Lung (tissue), 12 donors: ENCODE measurements around the gene CARD9. TPM values are rescaled to one million over a fixed set of nuclear protein-coding genes. Genes with fewer than 3 reads are reported as not detected.

Experiments used
- ATAC-seq: fragments of 200-7000 bp; cut with Tn5 transposase; one replicate; pipeline ENCODE4 v1.9.1; 2020; ENCODE audit warnings: moderate number of reproducible peaks; ENCODE audit not compliant: insufficient read depth, low FRiP score
- DNase-seq, 3 donors: peaks; one replicate each; pipeline ENCODE4 v3.0.0-alpha.2; 2013 to 2017
- H3K27ac ChIP-seq, 2 donors: one replicate each; pipeline ENCODE4 v1.5.1; 2013; ENCODE audit warnings: mild to moderate bottlenecking in 2 of 2, moderate library complexity in 2 of 2, control low read depth in 1 of 2, inconsistent platforms in 1 of 2, low read depth in 1 of 2, low read length in 1 of 2
- H3K27me3 ChIP-seq, 3 donors: one replicate each; pipeline ENCODE4 v1.5.1; 2013; ENCODE audit warnings: low read length in 2 of 3; ENCODE audit not compliant: control insufficient read depth in 3 of 3, insufficient read depth in 3 of 3
- H3K36me3 ChIP-seq, 4 donors: one replicate each; pipeline ENCODE4 v1.5.1; 2013; ENCODE audit warnings: low read length in 4 of 4, mild to moderate bottlenecking in 1 of 4, moderate library complexity in 1 of 4; ENCODE audit not compliant: control insufficient read depth in 4 of 4, insufficient read depth in 4 of 4
- H3K4me1 ChIP-seq, 5 donors: one replicate each; pipeline ENCODE4 v1.5.1; 2013; ENCODE audit warnings: low read length in 5 of 5, mild to moderate bottlenecking in 2 of 5, moderate library complexity in 1 of 5; ENCODE audit not compliant: control insufficient read depth in 5 of 5, insufficient read depth in 5 of 5
- H3K4me3 ChIP-seq: one replicate; pipeline ENCODE4 v1.5.1; 2013; ENCODE audit warnings: mild to moderate bottlenecking, control low read depth, moderate library complexity
- H3K9ac ChIP-seq, 2 donors: one replicate each; pipeline ENCODE4 v1.5.1; 2013; ENCODE audit warnings: low read length in 2 of 2, control low read depth in 1 of 2; ENCODE audit not compliant: insufficient read depth in 1 of 2
- H3K9me3 ChIP-seq, 4 donors: one replicate each; pipeline ENCODE4 v1.5.1; 2013; ENCODE audit warnings: low read length in 3 of 4, mild to moderate bottlenecking in 1 of 4, moderate library complexity in 1 of 4; ENCODE audit not compliant: control insufficient read depth in 4 of 4, insufficient read depth in 3 of 4
- WGBS, 2 donors: extraction: QIAGEN DNeasy Blood & Tissue Kit; methylation state at CpG; one replicate each; pipeline ENCODE4 v1.1.7; 2013; 5-methylcytosine and 5-hydroxymethylcytosine counted together
- polyA plus RNA-seq, 2 donors: library from polyadenylated mRNA; stranded (reverse); fragments of 200-250 nt; gene quantifications; one replicate each; pipeline ENCODE4 v1.2.1, GENCODE V29; 2013
- total RNA-seq, 2 donors: library from RNA; depleted of rRNA in 1 of 2; stranded (reverse); fragments of >200 nt in 1 of 2; gene quantifications; one replicate each; pipeline ENCODE4 v1.2.1, GENCODE V29; 2014 to 2021
- TF ChIP-seq, protein P1 (sequence below): IDR thresholded peaks from 2 replicates; pipeline ENCODE4 v1.5.1; 2012; ENCODE audit warnings: mild to moderate bottlenecking; ENCODE audit errors: control extremely low read depth, extremely low read depth
- donor health status: control.
- donor health status: control.
- donor health status: Bipolar disorder and iron deficiency.
- donor health status: healthy.
- donor health status: DM: yes; HTN: yes; CAD: no.

The CARD9 gene
- total and polyA plus RNA-seq, 4 donors = 3.8 to 16.0 (median 11.5) TPM

DNA sequence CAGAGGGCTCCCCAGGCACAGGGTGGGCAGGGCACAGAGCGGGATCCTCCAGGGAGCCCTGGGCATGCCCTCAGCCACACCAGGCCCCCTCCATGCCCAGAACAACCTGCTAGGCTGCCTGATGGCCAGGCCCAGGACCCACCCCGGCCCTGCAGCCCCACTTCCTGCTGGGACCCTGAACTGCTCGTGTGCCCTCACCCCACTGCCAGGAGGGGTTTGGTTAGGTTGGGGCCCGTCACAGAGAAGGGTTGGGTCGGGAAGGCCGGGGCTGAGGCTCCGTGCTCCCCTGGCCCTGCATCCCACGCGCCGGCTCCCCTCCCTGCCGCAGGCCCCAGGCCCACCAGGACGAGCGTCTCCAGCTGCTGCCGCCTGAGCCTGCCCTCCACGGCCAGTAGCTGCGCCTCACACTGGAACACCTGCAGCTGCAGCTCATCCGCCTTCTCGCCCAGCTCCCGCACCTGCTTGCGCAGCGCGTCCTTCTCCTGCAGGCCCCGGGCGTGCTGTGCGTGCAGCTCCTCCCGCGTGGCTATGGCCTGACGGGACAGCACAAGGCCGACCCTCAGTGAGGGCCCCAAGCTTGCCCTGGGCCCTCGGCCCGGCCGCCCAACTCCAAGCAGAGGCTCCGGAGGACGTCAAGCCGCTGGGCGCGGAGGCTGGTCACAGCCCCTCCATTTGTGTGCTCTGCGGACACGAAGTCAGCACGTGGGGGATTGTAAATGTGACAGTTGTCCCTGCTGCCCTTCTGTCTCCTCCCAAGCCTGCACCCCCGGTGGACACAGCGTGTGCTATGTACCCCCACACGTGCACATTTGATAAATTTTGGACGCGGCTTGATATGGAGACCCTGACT lies 5.9 kb downstream of the CARD9 start:
- no peak overlapping the region for H3K9ac ChIP-seq
- TF ChIP-seq, protein P1, sequence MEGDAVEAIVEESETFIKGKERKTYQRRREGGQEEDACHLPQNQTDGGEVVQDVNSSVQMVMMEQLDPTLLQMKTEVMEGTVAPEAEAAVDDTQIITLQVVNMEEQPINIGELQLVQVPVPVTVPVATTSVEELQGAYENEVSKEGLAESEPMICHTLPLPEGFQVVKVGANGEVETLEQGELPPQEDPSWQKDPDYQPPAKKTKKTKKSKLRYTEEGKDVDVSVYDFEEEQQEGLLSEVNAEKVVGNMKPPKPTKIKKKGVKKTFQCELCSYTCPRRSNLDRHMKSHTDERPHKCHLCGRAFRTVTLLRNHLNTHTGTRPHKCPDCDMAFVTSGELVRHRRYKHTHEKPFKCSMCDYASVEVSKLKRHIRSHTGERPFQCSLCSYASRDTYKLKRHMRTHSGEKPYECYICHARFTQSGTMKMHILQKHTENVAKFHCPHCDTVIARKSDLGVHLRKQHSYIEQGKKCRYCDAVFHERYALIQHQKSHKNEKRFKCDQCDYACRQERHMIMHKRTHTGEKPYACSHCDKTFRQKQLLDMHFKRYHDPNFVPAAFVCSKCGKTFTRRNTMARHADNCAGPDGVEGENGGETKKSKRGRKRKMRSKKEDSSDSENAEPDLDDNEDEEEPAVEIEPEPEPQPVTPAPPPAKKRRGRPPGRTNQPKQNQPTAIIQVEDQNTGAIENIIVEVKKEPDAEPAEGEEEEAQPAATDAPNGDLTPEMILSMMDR = no peak
- no peak overlapping the region for H3K27ac ChIP-seq
- WGBS, 2 donors = 87 to 89% methylated on average over 44 to 45 of the region's 45 CpGs
- no peaks in the 10 kb centered on the region for H3K27me3 ChIP-seq
- ATAC-seq (no peak), DNase-seq (no peak)
- no peak overlapping the region for H3K4me3 ChIP-seq
- H3K4me1 ChIP-seq = peaks cover 0 to 14% (median 10%) of the 10 kb centered on the region in 5 donors
- no peaks in the 10 kb centered on the region for H3K9me3 ChIP-seq
- H3K36me3 ChIP-seq = no peaks in the 10 kb centered on the region

DNA sequence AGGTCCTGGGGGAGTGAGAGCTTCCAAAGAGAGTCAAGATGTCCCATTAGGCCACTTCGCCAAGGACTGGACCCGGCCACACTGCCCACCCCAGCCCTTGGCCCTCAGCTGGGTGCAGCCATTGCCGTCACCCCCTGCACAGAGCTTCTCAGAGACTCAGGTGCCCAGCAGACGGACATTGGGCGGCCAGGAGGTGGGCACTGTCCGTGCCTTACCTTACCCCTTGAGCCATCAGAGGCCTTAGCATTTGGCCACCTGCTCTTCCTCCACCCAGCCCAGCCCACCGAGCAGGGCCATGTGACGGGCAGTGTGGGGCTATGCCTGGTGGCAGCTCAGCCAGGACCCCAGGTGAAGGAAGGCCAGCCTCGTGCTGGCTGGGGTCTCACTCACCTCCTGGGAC lies 6.6 kb downstream of the CARD9 start:
- no peak for DNase-seq
- H3K4me3 ChIP-seq = no peak overlapping the region
- no peak overlapping the region for H3K9ac ChIP-seq
- TF ChIP-seq, protein P1 = no peak
- H3K36me3 ChIP-seq = no peaks in the 10 kb centered on the region
- no peak overlapping the region for H3K27ac ChIP-seq
- H3K9me3 ChIP-seq = no peaks in the 10 kb centered on the region
- H3K4me1 ChIP-seq = peaks cover 0 to 9% (median 4%) of the 10 kb centered on the region in 5 donors
- no peaks in the 10 kb centered on the region for H3K27me3 ChIP-seq
- no peak for ATAC-seq
- 91 to 94% methylated on average over 9 of the region's 9 CpGs for WGBS, 2 donors

DNA sequence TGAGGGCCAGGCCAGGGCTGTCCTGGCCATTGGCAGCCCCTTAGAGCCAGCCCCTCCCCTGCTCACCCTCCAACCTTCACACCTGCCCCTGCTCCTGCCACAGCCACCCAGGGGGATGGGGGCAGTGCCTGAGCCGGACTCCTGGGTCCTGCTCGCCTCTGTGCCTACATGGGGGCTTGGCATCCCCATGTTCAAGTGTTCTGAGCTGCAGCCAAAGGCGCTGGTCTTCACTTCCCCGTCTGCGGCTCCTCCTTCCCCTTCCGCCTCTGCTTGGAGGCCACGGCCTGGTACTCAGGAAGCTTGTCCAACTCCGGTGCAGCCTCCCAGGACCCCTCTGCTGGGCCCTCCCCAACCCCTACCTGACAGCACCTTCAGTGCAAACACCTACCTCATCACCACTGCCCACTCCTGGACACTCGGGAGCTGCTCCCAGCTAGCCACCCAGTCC lies 7.7 kb downstream of the CARD9 start:
- H3K27ac ChIP-seq = no peak overlapping the region

More for the DNA sequence above, 7.7 kb downstream of the CARD9 start:
- WGBS, 2 donors = 36 to 55% methylated on average over 8 to 9 of the region's 9 CpGs
- Histone ChIP-seq H3K9me3 (no peaks in the 10 kb centered on the region), H3K27me3 (no peaks in the 10 kb centered on the region), H3K4me3 (no peak overlapping the region), H3K9ac (no peak overlapping the region), H3K36me3 (peaks cover 0 to 4% (median 0%) of the 10 kb centered on the region in 4 donors), H3K4me1 (peaks cover 0 to 18% (median 5%) of the 10 kb centered on the region in 5 donors)
- DNase-seq = no peak
- TF ChIP-seq, protein P1 = no peak
- ATAC-seq = no peak
